NB4 (cell line): ENCODE results near the gene SRCAP.

Experiments
- DNase-seq: peaks from one replicate; pipeline ENCODE4 v3.0.0; 2010; ENCODE audit warnings: low read depth
- H3K4me3 ChIP-seq: one replicate; pipeline ENCODE4 v1.5.1; 2011; ENCODE audit warnings: mild to moderate bottlenecking, low read depth, low read length, moderate library complexity
- MYC ChIP-seq: IDR thresholded peaks from 2 replicates; pipeline ENCODE4 v1.6.1; 2011; ENCODE audit warnings: low read depth, low read length
- POLR2A ChIP-seq: IDR thresholded peaks from 2 replicates; pipeline ENCODE4 v1.6.1; 2011; ENCODE audit warnings: mild to moderate bottlenecking; ENCODE audit not compliant: insufficient read length; ENCODE audit errors: extremely low read depth
- TF ChIP-seq, protein P1 (sequence below): IDR thresholded peaks from one replicate; pipeline ENCODE4 v1.5.1; 2012; ENCODE audit warnings: low read depth, low read length
- TF ChIP-seq, protein P2 (sequence below): IDR thresholded peaks from 2 replicates; pipeline ENCODE4 v1.6.1; 2011; ENCODE audit warnings: low read depth, low read length

Gene SRCAP

DNA sequence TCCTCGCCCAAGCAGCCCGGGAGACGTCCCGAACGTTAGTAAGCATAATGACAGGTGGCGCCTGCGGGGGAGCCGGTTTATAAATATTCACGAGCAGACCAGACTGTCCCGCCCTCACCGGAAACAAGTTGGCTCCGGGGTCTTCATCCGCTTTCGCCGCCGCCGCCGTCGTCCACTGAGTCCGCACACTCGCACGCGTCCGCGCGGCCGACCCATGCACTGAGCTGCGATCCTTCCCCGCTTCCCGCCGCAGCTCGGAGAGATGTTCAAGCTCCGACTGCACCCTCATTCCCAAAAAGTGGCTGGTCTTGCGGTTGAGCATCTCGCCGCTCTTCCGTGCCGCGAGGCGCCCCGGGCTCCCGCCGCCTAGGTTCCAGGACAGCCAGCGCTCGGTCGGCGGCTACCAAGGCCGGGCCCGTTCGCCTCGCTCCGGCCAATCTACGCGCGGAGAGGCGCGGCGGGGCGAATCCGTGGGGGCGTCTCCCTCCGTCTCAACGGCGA is 62.5 kb downstream of the SRCAP start:
- DNase-seq, result peak; percentile 83

DNA sequence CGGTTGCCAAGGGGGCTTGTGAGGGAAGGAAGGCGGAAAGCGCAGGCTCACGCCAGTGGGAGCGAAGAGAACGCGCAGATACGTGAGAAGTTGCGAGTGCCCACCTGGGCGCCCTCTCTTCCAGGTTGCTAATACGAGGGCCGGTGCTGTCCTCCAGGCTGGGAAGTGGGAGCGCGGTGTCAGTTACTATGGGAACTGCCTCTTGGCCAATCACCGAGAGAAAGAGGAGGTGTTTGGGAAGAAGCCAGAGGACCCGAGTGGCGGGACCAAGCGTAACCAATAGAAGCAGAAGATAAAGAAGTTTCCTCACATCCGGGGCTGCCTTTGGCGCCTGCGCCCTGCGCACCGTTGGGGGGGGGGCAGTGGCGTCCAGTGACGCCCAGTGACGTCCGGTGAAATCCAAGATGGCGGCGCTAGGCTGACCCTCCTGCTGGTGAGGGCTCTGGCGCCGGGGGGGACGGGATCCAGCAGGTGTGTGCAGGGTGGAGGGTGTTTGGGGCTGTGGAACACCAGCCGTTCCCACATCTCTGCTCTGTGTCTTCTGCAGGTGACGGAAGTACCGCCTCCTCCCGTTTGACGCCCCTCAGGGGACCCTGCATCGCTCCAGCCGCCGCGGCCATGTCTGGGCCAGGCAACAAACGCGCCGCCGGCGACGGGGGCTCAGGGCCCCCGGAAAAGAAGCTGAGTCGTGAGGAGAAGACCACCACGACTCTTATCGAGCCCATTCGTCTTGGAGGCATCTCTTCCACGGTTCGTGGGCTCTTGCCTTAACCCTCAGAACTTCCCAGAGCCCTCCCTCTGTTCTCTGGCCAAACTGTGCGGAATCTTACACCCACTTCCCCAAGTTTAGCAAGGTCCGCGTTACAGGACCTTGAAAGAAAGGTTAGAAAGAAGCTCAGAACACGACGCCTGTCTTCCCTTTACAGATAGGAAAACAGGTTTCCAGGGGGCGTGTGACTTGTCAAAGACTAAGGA is 63.2 kb downstream of the SRCAP start, which contains the start of the genes CFAP119 and RNF40:
CFAP119 (minus strand) TSS at position 135 of the 975 bp plus-strand sequence. CDS start 314 bp downstream, outside the sequence.
RNF40 (plus strand) TSS at position 395 of the 975 bp plus-strand sequence; CDS start at position 619, 224 bp downstream.
- DNase-seq, result peak; percentile 97
- TF ChIP-seq POLR2A (peak; percentile 64), MYC (peak; percentile 51; the same call in 1 of the 2 replicates)
- TF ChIP-seq, protein P1, sequence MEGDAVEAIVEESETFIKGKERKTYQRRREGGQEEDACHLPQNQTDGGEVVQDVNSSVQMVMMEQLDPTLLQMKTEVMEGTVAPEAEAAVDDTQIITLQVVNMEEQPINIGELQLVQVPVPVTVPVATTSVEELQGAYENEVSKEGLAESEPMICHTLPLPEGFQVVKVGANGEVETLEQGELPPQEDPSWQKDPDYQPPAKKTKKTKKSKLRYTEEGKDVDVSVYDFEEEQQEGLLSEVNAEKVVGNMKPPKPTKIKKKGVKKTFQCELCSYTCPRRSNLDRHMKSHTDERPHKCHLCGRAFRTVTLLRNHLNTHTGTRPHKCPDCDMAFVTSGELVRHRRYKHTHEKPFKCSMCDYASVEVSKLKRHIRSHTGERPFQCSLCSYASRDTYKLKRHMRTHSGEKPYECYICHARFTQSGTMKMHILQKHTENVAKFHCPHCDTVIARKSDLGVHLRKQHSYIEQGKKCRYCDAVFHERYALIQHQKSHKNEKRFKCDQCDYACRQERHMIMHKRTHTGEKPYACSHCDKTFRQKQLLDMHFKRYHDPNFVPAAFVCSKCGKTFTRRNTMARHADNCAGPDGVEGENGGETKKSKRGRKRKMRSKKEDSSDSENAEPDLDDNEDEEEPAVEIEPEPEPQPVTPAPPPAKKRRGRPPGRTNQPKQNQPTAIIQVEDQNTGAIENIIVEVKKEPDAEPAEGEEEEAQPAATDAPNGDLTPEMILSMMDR, result no peak
- TF ChIP-seq, protein P2, sequence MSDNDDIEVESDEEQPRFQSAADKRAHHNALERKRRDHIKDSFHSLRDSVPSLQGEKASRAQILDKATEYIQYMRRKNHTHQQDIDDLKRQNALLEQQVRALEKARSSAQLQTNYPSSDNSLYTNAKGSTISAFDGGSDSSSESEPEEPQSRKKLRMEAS, result no peak
- peak within 1 kb of the TSS; percentile 94 for H3K4me3 ChIP-seq

More for the DNA sequence above, 62.5 kb downstream of the SRCAP start:
- peak overlapping the region; percentile 94 for H3K4me3 ChIP-seq
- TF ChIP-seq MYC (peak; percentile 48; the same call in 1 of the 2 replicates), POLR2A (peak; percentile 51)
- TF ChIP-seq, protein P1, result no peak

DNA sequence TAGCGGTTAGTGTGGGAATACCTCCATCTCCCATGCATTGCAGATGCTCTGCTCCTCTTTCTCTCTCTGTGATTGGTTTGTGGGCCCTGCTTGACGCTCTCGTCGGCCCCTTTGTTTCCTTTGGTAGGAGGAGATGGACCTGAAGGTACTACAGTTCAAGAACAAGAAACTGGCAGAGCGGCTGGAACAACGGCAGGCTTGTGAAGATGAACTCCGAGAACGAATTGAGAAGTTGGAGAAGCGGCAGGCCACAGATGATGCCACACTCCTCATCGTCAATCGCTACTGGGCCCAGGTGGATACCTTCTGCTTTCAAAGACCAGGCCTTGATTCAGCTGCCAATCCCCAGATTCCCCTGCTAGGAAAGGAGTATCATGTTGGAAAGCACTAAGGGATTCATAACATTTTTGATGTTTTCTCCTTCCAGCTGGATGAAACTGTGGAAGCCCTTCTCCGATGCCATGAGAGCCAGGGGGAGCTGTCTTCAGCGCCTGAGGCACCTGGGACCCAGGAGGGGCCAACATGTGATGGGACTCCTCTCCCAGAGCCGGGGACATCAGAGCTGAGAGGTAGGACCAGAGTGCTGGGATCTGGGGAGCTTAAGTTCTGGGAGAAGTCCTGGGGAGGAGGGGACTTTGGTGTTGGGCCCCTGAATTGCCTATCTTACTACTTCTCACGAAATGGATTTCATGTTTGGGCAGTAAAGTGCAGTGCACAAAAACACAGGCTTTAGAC is 64.2 kb downstream of the SRCAP start:
- TF ChIP-seq POLR2A (no peak), MYC (no peak)
- TF ChIP-seq, protein P2, result no peak
- TF ChIP-seq, protein P1, result no peak
- no peak for DNase-seq
- peak overlapping the region; percentile 94 for H3K4me3 ChIP-seq

DNA sequence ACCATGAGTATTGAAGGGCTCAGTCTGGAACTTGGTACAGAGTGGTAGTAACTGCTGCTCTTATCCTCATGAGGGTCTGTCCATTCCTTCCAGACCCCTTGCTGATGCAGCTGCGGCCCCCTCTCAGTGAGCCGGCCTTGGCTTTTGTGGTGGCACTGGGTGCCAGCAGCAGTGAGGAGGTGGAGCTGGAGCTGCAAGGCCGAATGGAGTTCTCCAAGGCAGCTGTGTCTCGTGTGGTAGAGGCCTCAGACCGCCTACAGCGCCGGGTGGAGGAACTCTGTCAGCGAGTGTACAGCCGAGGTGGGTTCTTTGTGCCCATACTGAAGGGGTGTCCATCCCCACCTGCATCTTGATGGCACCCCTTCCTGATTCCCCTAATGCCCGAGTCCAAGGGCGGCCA is 65.1 kb downstream of the SRCAP start:
- no peak for DNase-seq
- no peak overlapping the region for H3K4me3 ChIP-seq

DNA sequence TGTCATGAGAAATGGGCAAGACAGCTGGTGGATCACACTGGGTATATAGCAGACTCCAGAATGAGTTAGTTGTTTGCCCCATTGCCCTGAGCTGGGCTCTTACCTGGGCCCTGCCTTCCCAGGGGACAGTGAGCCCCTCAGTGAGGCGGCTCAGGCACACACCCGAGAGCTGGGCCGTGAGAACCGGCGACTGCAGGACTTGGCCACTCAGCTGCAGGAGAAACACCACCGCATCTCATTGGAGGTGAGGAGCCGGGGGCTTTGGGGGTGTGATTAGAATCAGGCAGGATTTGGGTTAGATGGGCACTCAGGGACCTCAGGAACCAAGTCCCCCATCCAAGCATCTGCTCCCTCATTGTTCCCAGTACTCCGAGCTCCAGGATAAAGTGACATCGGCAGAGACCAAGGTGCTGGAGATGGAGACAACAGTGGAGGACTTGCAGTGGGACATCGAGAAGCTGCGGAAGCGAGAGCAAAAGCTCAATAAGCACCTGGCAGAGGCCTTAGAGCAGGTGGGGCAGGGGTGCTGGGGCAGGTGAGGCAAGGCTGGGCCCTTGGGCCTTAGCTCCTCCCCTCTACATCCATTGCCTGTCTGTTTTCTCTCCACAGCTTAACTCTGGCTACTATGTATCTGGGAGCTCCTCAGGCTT is 66.0 kb downstream of the SRCAP start:
- TF ChIP-seq, protein P1, result no peak
- no peak for TF ChIP-seq POLR2A
- TF ChIP-seq, protein P2, result no peak
- no peak for TF ChIP-seq MYC
- no peak overlapping the region for H3K4me3 ChIP-seq
- no peak for DNase-seq

More for the DNA sequence above, 65.1 kb downstream of the SRCAP start:
- no peak for TF ChIP-seq MYC
- TF ChIP-seq POLR2A, result no peak
- TF ChIP-seq, protein P1, result no peak
- TF ChIP-seq, protein P2, result no peak
